T47D (cell line): ENCODE measurements around the gene IL13RA2.
A peak's percentile ranks its signal among the peaks of the same experiment; 100 is the strongest.

ENCODE experiments used
- DNase-seq, 2 experiments: peaks; one replicate each; pipeline versions ENCODE4 v3.0.0 to v3.0.0-alpha.2; 2011 to 2012; ENCODE audit warnings: low read depth in 1 of 2, low spot score in 1 of 2
- JUND ChIP-seq: IDR thresholded peaks from 2 replicates; pipeline ENCODE4 v1.6.1; 2012; ENCODE audit warnings: low read depth
- in situ Hi-C: cut with HindIII; loops from 2 replicates; pipeline ENCODE4 v1.10.0; 2016; ENCODE audit warnings: low sequenced_read_pairs, low pct_unique_long_range_greater_than_20kb

Gene IL13RA2

DNA sequence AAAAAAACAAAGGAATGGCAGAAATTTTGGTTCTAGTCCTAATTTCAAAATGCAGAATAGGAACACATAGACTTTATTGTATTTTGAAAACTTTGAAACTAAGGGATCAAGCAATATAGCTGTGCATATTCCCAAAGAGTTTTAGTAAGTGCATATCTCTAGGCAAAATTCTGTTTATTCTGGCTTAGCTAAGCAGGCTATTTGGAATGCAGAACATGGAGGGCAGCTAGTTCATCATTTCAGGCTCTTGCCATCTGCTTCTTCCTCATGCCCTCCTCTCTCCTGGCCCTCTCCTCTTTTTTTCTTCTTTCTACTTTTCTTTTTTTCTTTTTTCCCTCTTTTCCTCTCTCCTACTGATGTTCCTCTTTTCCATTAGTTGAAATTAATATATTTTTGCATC is 12.0 kb upstream of the IL13RA2 start:
- in situ Hi-C loops = no loop called here
- no peak for TF ChIP-seq JUND
- DNase-seq = no peak

DNA sequence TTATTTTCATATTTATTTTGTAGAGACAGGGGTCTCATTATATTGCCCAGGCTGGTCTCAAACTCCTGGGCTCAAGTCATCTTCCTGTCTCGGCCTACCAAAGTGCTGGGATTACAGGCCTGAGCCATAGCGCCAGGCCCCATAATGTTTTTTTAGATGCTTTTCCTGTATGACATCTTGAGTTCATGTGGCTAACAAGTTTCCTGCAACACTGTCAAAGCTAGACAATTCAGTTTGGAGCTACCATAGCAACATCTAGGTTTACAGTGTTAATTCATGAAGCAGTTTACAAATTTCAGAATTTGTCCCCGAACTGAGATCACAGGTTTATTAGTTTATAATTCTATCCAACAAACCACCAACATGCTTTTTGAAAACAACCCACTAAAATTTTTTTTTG is 6.4 kb upstream of the IL13RA2 start:
- in situ Hi-C loops = no loop called here
- no peak for TF ChIP-seq JUND
- no peak for DNase-seq

DNA sequence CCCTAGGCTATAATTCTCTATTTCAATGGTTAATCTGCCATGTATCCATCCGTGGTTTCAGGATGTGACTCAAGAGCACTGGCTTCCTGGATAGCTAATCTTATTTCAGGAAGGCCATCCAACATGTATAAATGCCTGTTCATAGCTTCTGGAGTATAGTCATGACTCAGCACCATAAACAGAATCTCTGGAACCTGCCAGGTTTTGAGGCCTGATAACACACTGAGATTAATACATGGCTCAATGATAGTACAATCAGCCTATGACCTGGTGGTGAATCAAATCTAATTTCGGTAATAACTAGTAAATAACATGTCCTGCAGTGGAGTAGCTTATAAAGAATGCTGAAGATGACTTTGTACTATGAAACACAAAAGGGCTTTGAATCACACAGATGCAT is 5.7 kb upstream of the IL13RA2 start:
- DNase-seq = no peak
- TF ChIP-seq JUND = no peak
- in situ Hi-C loops = no loop called here

- no peak for TF ChIP-seq JUND
- DNase-seq = no peak
- in situ Hi-C loops = no loop called here
Observed at GRCh38 chrX:115021121-115021520, 3.7 kb upstream of the IL13RA2 start.

DNA sequence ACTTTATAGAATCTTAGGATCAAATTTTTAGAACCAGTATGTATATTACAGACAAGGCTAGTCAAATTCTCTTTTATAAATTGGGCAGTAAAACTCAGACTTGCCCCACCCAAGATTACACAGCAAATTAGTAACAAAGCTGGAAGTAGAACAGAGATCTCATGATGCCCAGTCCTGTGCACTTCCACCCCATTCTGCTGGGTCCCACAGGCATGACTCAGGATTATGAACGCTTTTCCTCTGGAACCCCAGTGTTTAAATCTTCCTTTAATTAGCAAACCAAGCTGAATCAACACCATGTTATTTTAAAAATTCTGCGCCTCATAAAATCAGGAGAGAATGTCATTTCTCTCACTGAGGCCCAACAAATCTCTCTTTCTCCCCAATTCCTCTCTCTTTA is 1.5 kb upstream of the IL13RA2 start:
- TF ChIP-seq JUND = no peak
- no peak for DNase-seq
- in situ Hi-C loops = no loop called here

- peak in 1 of 2 experiments; percentile 1 for DNase-seq
- no peak for TF ChIP-seq JUND
- in situ Hi-C loops = no loop called here
Observed at GRCh38 chrX:115018040-115018647, 728 bp upstream of the IL13RA2 start.

- DNase-seq = no peak
- in situ Hi-C loops = no loop called here
- TF ChIP-seq JUND = no peak
Observed at GRCh38 chrX:115013705-115014104, 3.7 kb downstream of the IL13RA2 start.

DNA sequence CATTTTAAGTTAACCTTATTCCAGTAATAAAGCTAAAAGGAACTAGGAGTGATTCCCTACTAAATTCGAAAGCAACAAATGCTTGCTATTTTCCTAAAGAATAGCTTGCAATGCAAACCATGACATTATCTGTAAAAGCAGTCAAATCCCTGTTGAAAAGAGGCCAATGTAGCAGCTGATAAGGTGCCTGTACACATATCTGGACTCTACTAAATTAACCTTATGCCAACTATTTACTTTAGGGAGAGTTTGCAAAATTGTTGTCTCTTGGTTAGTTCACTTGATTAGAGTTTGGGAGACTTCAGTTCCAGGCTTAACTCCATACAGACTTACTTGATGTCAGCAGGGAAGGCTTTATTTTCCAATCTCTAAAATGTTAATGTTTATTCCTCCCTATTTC is 6.0 kb downstream of the IL13RA2 start:
- DNase-seq = no peak
- TF ChIP-seq JUND = no peak
- in situ Hi-C loops = no loop called here

DNA sequence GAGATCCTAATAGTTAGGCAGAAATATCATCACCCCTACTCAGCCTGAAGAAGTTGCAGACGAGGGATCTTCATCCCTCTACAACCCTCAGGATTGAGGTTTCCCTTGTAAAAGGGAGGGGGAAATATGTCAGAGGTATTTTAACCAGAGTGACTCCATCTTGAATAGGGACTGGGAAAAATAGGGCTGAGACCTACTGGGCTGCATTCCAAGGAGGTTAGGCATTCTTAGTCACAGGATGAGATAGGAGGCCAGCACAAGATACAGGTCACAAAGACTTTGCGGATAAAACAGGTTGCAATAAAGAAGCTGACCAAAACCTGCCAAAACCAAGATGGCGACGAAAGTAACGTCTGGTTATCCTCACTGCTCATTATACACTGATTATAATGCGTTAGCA is 17.5 kb downstream of the IL13RA2 start:
- TF ChIP-seq JUND = no peak
- in situ Hi-C loops = no loop called here
- no peak for DNase-seq

- in situ Hi-C loops = no loop called here
- no peak for TF ChIP-seq JUND
- no peak for DNase-seq
Observed at GRCh38 chrX:114997779-114998178, 19.6 kb downstream of the IL13RA2 start.

DNA sequence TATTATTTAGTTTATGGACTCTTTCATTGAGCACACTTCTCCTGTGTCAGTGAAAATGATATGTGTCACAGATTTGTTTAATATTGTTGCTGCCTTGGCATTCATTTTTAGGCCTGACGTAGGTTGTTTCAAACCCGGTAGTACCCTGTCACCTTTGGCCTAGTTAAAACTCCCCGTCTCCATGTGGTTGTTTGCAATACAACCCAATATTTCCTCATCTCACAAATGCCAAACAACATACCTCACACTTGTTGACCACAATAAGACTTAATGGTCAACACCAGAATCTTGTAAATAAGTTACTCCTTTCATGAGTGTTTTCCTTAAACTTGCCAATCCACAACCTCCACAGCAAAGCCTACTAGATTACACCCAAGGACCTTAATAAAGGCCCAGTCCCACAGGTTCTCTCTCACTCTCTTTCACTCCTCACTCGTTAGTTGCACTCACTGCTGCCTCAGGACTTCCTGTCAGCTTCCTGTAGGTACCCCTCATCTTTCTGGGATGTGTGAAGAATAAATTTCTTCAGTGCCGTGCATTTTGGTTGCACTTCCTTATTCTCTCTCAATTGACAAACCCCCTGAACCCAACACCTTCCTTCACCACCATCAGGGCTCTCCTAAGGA is 31.3 kb downstream of the IL13RA2 start:
- DNase-seq = no peak
- TF ChIP-seq JUND = no peak
- in situ Hi-C loops = no loop called here

GRCh38 chrX:114976292-114976691 is 41.1 kb downstream of the IL13RA2 start:
- no peak for DNase-seq
- TF ChIP-seq JUND = no peak
- in situ Hi-C loops = no loop called here

- TF ChIP-seq JUND = no peak
- no peak for DNase-seq
- in situ Hi-C loops = no loop called here
Observed at GRCh38 chrX:114973013-114973412, 44.4 kb downstream of the IL13RA2 start.

DNA sequence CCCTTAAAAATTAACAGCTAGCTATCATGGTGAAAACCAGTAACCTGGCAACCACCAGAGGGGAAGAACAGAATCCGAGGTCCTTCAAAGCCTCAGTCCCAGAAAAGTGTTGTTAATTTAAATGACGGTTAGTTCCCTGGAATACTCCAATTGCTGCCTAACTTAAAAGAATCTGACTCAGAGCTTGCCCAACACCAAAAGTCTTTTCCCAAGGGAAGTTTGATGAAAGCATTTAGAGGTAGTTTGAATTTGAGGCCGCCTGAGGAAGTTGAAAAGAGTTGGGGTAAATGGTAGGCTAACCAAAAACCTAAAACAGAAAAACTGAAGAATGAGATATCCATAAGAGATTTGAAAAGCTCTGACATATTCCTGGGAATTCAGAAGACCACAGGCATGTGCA is 46.6 kb downstream of the IL13RA2 start:
- in situ Hi-C loops = no loop called here
- no peak for DNase-seq
- no peak for TF ChIP-seq JUND
